Superior temporal gyrus (tissue), 1 donor: Measurements from ENCODE around the gene RAD51B.
"Not testable (repeated sequence)": the region's sequence is repeated elsewhere in the genome, so short reads cannot be mapped to it uniquely, and the experiment has no call there.

ENCODE experiments used
- DNase-seq: peaks from one replicate; pipeline ENCODE4 v3.0.0-alpha.2; 2016; ENCODE audit errors: extremely low spot score

Gene RAD51B

GRCh38 chr14:68076451-68076850 lies 256.9 kb downstream of the RAD51B start:
- DNase-seq = no peak

GRCh38 chr14:68079941-68080697 lies 260.5 kb downstream of the RAD51B start:
- no peak for DNase-seq

- no peak for DNase-seq
Observed at GRCh38 chr14:68081489-68081888, 261.9 kb downstream of the RAD51B start.

GRCh38 chr14:68082698-68083291 lies 263.2 kb downstream of the RAD51B start:
- DNase-seq = no peak

GRCh38 chr14:68084256-68084655 lies 264.7 kb downstream of the RAD51B start:
- no peak for DNase-seq

GRCh38 chr14:68085742-68086141 lies 266.2 kb downstream of the RAD51B start:
- DNase-seq = no peak

- DNase-seq = no peak
Observed at GRCh38 chr14:68088451-68088854, 268.9 kb downstream of the RAD51B start.

- DNase-seq = no peak
Observed at GRCh38 chr14:68089146-68089731, 269.7 kb downstream of the RAD51B start.

GRCh38 chr14:68094158-68094557 lies 274.6 kb downstream of the RAD51B start:
- DNase-seq = no peak

GRCh38 chr14:68094752-68095151 lies 275.2 kb downstream of the RAD51B start:
- no peak for DNase-seq

GRCh38 chr14:68097727-68098126 lies 278.1 kb downstream of the RAD51B start:
- no peak for DNase-seq

- no peak for DNase-seq
Observed at GRCh38 chr14:68098834-68099233, 279.3 kb downstream of the RAD51B start.

GRCh38 chr14:68099495-68100045 lies 280.0 kb downstream of the RAD51B start:
- no peak for DNase-seq

GRCh38 chr14:68101715-68102301 lies 282.2 kb downstream of the RAD51B start:
- DNase-seq = not testable (repeated sequence)

GRCh38 chr14:68103853-68104252 lies 284.3 kb downstream of the RAD51B start:
- DNase-seq = no peak

GRCh38 chr14:68104518-68104917 lies 284.9 kb downstream of the RAD51B start:
- DNase-seq = no peak

GRCh38 chr14:68105816-68106215 lies 286.2 kb downstream of the RAD51B start:
- DNase-seq = no peak

GRCh38 chr14:68106456-68106855 lies 286.9 kb downstream of the RAD51B start:
- DNase-seq = no peak

GRCh38 chr14:68106905-68107304 lies 287.3 kb downstream of the RAD51B start:
- DNase-seq = no peak

GRCh38 chr14:68109132-68109900 lies 289.7 kb downstream of the RAD51B start:
- DNase-seq = no peak

GRCh38 chr14:68111097-68111852 lies 291.7 kb downstream of the RAD51B start:
- no peak for DNase-seq
